HepG2 (cell line): Measurements from ENCODE around the gene PHKG1. TPM values are rescaled to one million over a fixed set of nuclear protein-coding genes. Genes with fewer than 3 reads are reported as not detected.

Source experiments
- KMT2A ChIP-seq: sonication (generic); formaldehyde crosslinking; IDR thresholded peaks from 2 replicates; pipeline ENCODE4 v1.4.0; 2020; ENCODE audit warnings: missing genetic modification reagents
- PCBP2 ChIP-seq: fragments of 200-400 bp; formaldehyde crosslinking; optimal IDR thresholded peaks from 2 replicates; pipeline ENCODE3; 2018; ENCODE audit warnings: low read length, low read depth; ENCODE audit not compliant: poor library complexity, severe bottlenecking
- PHF20 ChIP-seq: sonication (generic); formaldehyde crosslinking; IDR thresholded peaks from 2 replicates; pipeline ENCODE4 v1.5.0; 2020; ENCODE audit warnings: mild to moderate bottlenecking, missing genetic modification reagents
- RARG ChIP-seq: sonication (generic); formaldehyde crosslinking; IDR thresholded peaks from 2 replicates; pipeline ENCODE4 v1.4.0; 2020; ENCODE audit warnings: low read depth, mild to moderate bottlenecking, missing genetic modification reagents
- ZFAT ChIP-seq: sonication (generic); formaldehyde crosslinking; conservative IDR thresholded peaks from 2 replicates; pipeline ENCODE4 v1.8.1; 2023; ENCODE audit warnings: missing genetic modification reagents, inconsistent platforms
- ZNF317 ChIP-seq: sonication (generic); formaldehyde crosslinking; IDR thresholded peaks from 2 replicates; pipeline ENCODE4 v1.5.0; 2020; ENCODE audit warnings: mild to moderate bottlenecking, missing genetic modification reagents
- ZNF343 ChIP-seq: sonication (generic); formaldehyde crosslinking; IDR thresholded peaks from 2 replicates; pipeline ENCODE4 v1.4.0; 2020; ENCODE audit warnings: mild to moderate bottlenecking, missing genetic modification reagents
- ZNF703 ChIP-seq: sonication (generic); formaldehyde crosslinking; IDR thresholded peaks from 2 replicates; pipeline ENCODE4 v1.5.1; 2020; ENCODE audit warnings: missing genetic modification reagents, mild to moderate bottlenecking, moderate library complexity, borderline replicate concordance
- polyA plus RNA-seq, 8 experiments: library from polyadenylated mRNA; depleted of rRNA in 3 of 8; stranded (reverse) in 7 of 8; unstranded in 1 of 8; fragments of >200 nt; fragmentation: Illumina TruSeq in 4 of 8; extraction: Trizol in 4 of 8; gene quantifications; 2 replicates each; pipeline versions ENCODE4 v1.2.1 to v1.2.3, GENCODE V29; 2011 to 2016; ENCODE audit warnings: low read depth in 4 of 8, missing spikeins in 1 of 8, mixed read lengths in 1 of 8; ENCODE audit not compliant: insufficient read depth in 1 of 8
- total RNA-seq, 5 experiments: library from RNA; depleted of rRNA; stranded (reverse); fragments of >200 nt; fragmentation: Illumina TruSeq; extraction: Trizol; gene quantifications; 2 replicates each; pipeline ENCODE4 v1.2.3, GENCODE V29; 2016; ENCODE audit warnings: low read depth in 1 of 5
- TF ChIP-seq, protein P1 (sequence below), 2 experiments: sonication (generic) in 1 of 2; formaldehyde crosslinking in 1 of 2; IDR thresholded peaks; 2 replicates each; pipeline versions ENCODE4 v1.4.0 to v1.6.1; 2016 to 2020; ENCODE audit warnings: borderline replicate concordance in 1 of 2, low read depth in 1 of 2, mild to moderate bottlenecking in 1 of 2, missing genetic modification reagents in 1 of 2
- TF ChIP-seq, protein P2 (sequence below): sonication (generic); formaldehyde crosslinking; IDR thresholded peaks from 2 replicates; pipeline ENCODE4 v1.5.1; 2020; ENCODE audit warnings: mild to moderate bottlenecking, moderate library complexity, missing genetic modification reagents
- TF ChIP-seq, protein P3 (sequence below): sonication (generic); formaldehyde crosslinking; IDR thresholded peaks from 2 replicates; pipeline ENCODE4 v1.4.0; 2020; ENCODE audit warnings: missing genetic modification reagents
- TF ChIP-seq, protein P4 (sequence below): sonication (generic); formaldehyde crosslinking; IDR thresholded peaks from 2 replicates; pipeline ENCODE4 v1.5.1; 2020; ENCODE audit warnings: mild to moderate bottlenecking, missing genetic modification reagents
- TF ChIP-seq, protein P5 (sequence below): IDR thresholded peaks from 2 replicates; pipeline ENCODE4 v1.6.1; 2016; ENCODE audit warnings: missing compliant biosample characterization, missing genetic modification reagents, borderline replicate concordance

PHKG1 gene
- total and polyA plus RNA-seq, 2 of the 13 experiments (the other 11 are each of a cell fraction or from before 2014, with no cell fraction given) = 0.44 to 0.71 TPM

DNA sequence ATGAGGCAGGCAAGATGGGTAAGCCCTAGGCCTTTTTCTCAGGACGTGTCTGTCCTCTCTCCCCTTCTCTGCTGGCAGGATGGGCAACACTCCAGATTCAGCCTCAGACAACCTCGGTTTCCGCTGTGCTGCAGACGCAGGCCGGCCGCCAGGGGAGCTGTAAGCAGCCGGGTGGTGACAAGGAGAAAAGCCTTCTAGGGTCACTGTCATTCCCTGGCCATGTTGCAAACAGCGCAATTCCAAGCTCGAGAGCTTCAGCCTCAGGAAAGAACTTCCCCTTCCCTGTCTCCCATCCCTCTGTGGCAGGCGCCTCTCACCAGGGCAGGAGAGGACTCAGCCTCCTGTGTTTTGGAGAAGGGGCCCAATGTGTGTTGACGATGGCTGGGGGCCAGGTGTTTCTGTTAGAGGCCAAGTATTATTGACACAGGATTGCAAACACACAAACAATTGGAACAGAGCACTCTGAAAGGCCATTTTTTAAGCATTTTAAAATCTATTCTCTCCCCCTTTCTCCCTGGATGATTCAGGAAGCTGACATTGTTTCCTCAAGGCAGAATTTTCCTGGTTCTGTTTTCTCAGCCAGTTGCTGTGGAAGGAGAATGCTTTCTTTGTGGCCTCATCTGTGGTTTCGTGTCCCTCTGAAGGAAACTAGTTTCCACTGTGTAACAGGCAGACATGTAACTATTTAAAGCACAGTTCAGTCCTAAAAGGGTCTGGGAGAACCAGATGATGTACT lies 13.1 kb downstream of the PHKG1 start (continued):
- TF ChIP-seq, protein P1, sequence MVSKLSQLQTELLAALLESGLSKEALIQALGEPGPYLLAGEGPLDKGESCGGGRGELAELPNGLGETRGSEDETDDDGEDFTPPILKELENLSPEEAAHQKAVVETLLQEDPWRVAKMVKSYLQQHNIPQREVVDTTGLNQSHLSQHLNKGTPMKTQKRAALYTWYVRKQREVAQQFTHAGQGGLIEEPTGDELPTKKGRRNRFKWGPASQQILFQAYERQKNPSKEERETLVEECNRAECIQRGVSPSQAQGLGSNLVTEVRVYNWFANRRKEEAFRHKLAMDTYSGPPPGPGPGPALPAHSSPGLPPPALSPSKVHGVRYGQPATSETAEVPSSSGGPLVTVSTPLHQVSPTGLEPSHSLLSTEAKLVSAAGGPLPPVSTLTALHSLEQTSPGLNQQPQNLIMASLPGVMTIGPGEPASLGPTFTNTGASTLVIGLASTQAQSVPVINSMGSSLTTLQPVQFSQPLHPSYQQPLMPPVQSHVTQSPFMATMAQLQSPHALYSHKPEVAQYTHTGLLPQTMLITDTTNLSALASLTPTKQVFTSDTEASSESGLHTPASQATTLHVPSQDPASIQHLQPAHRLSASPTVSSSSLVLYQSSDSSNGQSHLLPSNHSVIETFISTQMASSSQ (IDR thresholded peaks at IDR 0.05; ENCODE audit: low read depth) = no peak
- TF ChIP-seq, protein P1 (CRISPR knock-in tag; IDR thresholded peaks at IDR 0.05; ENCODE audit: borderline replicate concordance) = no peak
- TF ChIP-seq PHF20 (CRISPR knock-in tag) (no peak), RARG (CRISPR knock-in tag) (no peak), PCBP2 (no peak), ZNF343 (CRISPR knock-in tag) (no peak), ZNF703 (CRISPR knock-in tag) (no peak), ZFAT (no peak), KMT2A (CRISPR knock-in tag) (no peak), ZNF317 (CRISPR knock-in tag) (peak; percentile 40; the same call in 1 of the 2 replicates)
- TF ChIP-seq, protein P2, sequence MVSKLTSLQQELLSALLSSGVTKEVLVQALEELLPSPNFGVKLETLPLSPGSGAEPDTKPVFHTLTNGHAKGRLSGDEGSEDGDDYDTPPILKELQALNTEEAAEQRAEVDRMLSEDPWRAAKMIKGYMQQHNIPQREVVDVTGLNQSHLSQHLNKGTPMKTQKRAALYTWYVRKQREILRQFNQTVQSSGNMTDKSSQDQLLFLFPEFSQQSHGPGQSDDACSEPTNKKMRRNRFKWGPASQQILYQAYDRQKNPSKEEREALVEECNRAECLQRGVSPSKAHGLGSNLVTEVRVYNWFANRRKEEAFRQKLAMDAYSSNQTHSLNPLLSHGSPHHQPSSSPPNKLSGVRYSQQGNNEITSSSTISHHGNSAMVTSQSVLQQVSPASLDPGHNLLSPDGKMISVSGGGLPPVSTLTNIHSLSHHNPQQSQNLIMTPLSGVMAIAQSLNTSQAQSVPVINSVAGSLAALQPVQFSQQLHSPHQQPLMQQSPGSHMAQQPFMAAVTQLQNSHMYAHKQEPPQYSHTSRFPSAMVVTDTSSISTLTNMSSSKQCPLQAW = no peak
- TF ChIP-seq, protein P3, sequence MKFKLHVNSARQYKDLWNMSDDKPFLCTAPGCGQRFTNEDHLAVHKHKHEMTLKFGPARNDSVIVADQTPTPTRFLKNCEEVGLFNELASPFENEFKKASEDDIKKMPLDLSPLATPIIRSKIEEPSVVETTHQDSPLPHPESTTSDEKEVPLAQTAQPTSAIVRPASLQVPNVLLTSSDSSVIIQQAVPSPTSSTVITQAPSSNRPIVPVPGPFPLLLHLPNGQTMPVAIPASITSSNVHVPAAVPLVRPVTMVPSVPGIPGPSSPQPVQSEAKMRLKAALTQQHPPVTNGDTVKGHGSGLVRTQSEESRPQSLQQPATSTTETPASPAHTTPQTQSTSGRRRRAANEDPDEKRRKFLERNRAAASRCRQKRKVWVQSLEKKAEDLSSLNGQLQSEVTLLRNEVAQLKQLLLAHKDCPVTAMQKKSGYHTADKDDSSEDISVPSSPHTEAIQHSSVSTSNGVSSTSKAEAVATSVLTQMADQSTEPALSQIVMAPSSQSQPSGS (CRISPR knock-in tag) = no peak
- TF ChIP-seq, protein P4, sequence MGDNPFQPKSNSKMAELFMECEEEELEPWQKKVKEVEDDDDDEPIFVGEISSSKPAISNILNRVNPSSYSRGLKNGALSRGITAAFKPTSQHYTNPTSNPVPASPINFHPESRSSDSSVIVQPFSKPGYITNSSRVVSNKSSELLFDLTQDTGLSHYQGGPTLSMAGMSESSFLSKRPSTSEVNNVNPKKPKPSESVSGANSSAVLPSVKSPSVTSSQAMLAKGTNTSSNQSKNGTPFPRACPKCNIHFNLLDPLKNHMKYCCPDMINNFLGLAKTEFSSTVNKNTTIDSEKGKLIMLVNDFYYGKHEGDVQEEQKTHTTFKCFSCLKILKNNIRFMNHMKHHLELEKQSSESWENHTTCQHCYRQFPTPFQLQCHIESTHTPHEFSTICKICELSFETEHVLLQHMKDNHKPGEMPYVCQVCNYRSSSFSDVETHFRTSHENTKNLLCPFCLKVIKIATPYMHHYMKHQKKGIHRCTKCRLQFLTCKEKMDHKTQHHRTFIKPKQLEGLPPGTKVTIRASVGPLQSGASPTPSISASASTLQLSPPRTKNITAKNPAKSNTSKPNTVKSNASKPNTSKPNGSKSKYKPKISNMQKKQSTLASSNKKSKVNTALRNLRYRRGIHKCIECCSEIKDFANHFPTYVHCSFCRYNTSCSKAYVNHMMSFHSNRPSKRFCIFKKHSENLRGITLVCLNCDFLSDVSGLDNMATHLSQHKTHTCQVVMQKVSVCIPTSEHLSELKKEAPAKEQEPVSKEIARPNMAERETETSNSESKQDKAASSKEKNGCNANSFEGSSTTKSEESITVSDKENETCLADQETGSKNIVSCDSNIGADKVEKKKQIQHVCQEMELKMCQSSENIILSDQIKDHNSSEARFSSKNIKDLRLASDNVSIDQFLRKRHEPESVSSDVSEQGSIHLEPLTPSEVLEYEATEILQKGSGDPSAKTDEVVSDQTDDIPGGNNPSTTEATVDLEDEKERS = no peak
- TF ChIP-seq, protein P5, sequence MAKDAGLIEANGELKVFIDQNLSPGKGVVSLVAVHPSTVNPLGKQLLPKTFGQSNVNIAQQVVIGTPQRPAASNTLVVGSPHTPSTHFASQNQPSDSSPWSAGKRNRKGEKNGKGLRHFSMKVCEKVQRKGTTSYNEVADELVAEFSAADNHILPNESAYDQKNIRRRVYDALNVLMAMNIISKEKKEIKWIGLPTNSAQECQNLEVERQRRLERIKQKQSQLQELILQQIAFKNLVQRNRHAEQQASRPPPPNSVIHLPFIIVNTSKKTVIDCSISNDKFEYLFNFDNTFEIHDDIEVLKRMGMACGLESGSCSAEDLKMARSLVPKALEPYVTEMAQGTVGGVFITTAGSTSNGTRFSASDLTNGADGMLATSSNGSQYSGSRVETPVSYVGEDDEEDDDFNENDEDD (CRISPR knock-in tag) = no peak
